GM06990 (cell line): Measurements from ENCODE around the gene IFRD2.

Source experiments
- DNase-seq: peaks from one replicate; pipeline ENCODE4 v3.0.0-alpha.2; 2011; ENCODE audit not compliant: insufficient read length; ENCODE audit errors: extremely low read depth
- H3K27me3 ChIP-seq: replicated peaks from 2 replicates; pipeline ENCODE4 v1.6.0; 2011; ENCODE audit warnings: low read length; ENCODE audit not compliant: control insufficient read depth, insufficient read depth
- H3K36me3 ChIP-seq: 2 replicates; pipeline ENCODE4 v1.5.1; 2011; ENCODE audit warnings: low read length; ENCODE audit not compliant: control insufficient read depth, insufficient read depth
- H3K4me3 ChIP-seq: replicated peaks from 2 replicates; pipeline ENCODE4 v1.5.1; 2011; ENCODE audit warnings: low read depth, mild to moderate bottlenecking, control low read depth, low read length
- TF ChIP-seq, protein P1 (sequence below): IDR thresholded peaks from 2 replicates; pipeline ENCODE4 v1.5.1; 2011; ENCODE audit warnings: low read length, control low read depth, mild to moderate bottlenecking, inconsistent platforms; ENCODE audit not compliant: insufficient read depth, poor library complexity, severe bottlenecking

IFRD2 gene

GRCh38 chr3:50292159-50293078 is at the start of gene IFRD2:
Gene IFRD2, minus strand, starts transcription at chr3:50292429. Its CDS starts 155 bp downstream, at chr3:50292274.
- Histone ChIP-seq H3K27me3 (no peaks in the 10 kb centered on the region), H3K4me3 (peak within 1 kb of the TSS; percentile 95), H3K36me3 (peaks cover 22% of the 10 kb centered on the region)
- TF ChIP-seq, protein P1, sequence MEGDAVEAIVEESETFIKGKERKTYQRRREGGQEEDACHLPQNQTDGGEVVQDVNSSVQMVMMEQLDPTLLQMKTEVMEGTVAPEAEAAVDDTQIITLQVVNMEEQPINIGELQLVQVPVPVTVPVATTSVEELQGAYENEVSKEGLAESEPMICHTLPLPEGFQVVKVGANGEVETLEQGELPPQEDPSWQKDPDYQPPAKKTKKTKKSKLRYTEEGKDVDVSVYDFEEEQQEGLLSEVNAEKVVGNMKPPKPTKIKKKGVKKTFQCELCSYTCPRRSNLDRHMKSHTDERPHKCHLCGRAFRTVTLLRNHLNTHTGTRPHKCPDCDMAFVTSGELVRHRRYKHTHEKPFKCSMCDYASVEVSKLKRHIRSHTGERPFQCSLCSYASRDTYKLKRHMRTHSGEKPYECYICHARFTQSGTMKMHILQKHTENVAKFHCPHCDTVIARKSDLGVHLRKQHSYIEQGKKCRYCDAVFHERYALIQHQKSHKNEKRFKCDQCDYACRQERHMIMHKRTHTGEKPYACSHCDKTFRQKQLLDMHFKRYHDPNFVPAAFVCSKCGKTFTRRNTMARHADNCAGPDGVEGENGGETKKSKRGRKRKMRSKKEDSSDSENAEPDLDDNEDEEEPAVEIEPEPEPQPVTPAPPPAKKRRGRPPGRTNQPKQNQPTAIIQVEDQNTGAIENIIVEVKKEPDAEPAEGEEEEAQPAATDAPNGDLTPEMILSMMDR = no peak
- peak; percentile 97 for DNase-seq

DNA sequence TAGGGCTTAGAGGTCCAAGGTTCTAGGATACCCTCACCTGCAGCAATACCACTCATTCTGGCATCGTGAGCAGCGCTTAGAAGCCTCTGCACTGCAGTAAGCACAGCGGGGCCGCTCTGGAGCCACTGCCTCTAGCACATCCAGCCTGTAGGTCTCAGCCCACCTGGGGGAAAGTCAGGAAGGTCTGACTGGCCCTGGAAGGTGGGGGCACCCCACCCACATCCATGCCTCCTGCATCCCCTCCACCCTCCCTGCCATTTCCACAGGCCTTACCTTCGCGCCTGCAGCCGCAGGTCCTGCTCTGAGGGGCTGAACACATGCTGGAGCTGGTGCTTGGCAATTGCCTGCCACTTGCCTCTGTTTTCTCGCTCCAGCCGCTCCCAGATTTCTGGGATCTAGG is 49.3 kb upstream of the IFRD2 start:
- DNase-seq = no peak
- TF ChIP-seq, protein P1 = no peak
- peak overlapping the region; percentile 93 for H3K4me3 ChIP-seq
- H3K36me3 ChIP-seq = no peaks in the 10 kb centered on the region
- H3K27me3 ChIP-seq = no peaks in the 10 kb centered on the region

- H3K4me3 ChIP-seq = peak within 1 kb of the TSS; percentile 93
- H3K27me3 ChIP-seq = no peaks in the 10 kb centered on the region
- H3K36me3 ChIP-seq = no peaks in the 10 kb centered on the region
- TF ChIP-seq, protein P1 = no peak
- DNase-seq = peak; percentile 86
Observed at GRCh38 chr3:50340448-50341329, 48.5 kb upstream of the IFRD2 start, which contains the start of gene RASSF1. Gene RASSF1, minus strand, starts transcription at chr3:50340836. Its CDS starts 31 bp downstream, at chr3:50340805.

GRCh38 chr3:50340147-50340447 is 47.9 kb upstream of the IFRD2 start:
- peak overlapping the region; percentile 93 for H3K4me3 ChIP-seq
- TF ChIP-seq, protein P1 = no peak
- H3K27me3 ChIP-seq = no peaks in the 10 kb centered on the region
- DNase-seq = no peak
- H3K36me3 ChIP-seq = no peaks in the 10 kb centered on the region

GRCh38 chr3:50339485-50340146 is 47.4 kb upstream of the IFRD2 start:
- H3K4me3 ChIP-seq = peak overlapping the region; percentile 93
- H3K27me3 ChIP-seq = no peaks in the 10 kb centered on the region
- H3K36me3 ChIP-seq = no peaks in the 10 kb centered on the region
- no peak for DNase-seq
- TF ChIP-seq, protein P1 = no peak
